GM19193 (cell line): ENCODE data around the gene TEAD1.

Experiments
- POLR2A ChIP-seq: IDR thresholded peaks from 4 replicates; pipeline ENCODE4 v1.6.1; 2011; ENCODE audit not compliant: insufficient read depth, insufficient read length; ENCODE audit errors: extremely low read depth

The TEAD1 gene

GRCh38 chr11:12856338-12856737 lies 182.1 kb downstream of the TEAD1 start:
- no peak for TF ChIP-seq POLR2A

- no peak for TF ChIP-seq POLR2A
These were observed 183.4 kb downstream of the TEAD1 start for GRCh38 chr11:12857572-12857971.

DNA sequence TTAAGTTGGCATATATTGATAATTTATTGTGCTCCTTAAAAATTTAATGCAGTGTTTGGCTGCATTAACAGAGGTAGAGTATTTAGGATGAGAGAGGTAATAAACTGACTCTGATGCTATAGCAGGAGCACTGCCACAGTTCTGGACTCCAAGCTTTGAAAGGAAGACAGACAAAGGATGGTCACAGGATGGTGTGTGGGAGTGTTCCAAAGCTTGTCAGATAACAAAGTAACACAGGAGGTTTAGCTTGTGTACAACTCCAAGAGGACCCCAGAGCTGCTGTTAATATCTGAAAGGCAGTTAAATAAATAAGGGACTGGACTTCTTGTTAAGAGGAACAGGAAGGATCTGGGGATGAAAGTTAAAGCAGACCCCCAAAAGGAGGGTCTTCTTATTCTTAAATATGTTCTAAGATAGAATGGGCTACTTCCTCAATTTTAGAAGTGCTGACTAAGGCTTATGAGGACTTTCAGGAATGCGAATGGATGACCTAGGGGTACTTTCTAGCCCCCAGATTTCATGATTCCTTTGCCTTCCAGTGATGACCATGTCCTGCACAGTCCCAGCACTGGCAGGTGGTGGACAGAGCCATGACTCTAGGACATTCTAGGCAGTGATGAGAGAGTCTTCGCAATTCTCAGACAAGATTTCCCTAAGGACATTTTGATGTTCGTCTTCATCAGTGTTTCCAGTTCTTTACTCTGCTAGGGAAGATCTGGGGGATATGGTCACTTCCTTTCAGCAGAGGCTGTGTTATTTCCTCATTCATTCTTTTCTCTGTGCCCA lies 185.8 kb downstream of the TEAD1 start:
- TF ChIP-seq POLR2A: no peak

GRCh38 chr11:12860827-12861226 lies 186.6 kb downstream of the TEAD1 start:
- no peak for TF ChIP-seq POLR2A

- no peak for TF ChIP-seq POLR2A
These were observed 188.7 kb downstream of the TEAD1 start for GRCh38 chr11:12862696-12863469.

DNA sequence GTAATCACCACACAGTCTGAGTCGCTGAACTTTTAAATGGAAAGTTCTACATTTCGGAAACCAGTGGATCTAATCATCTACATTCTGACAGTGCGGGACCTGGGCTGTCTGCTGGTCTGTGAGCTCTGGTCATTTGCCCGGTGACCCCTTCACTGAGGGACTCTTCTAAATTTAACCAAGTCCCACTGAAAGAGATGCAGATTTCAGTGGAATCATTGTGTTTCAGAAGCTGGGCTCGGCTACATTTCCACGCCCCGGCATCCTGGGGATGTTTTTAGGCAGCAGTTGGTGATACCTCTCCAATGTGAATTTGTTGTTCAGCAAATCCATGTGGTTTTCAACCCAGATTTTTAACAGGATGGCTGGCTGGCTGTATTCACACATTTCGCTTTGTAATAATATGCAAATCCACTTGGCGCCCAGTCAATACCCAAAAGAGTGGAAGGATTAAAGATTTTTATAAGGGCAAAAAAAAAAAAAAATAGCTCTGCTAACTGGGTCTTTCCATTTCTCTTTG lies 189.4 kb downstream of the TEAD1 start:
- TF ChIP-seq POLR2A: no peak

DNA sequence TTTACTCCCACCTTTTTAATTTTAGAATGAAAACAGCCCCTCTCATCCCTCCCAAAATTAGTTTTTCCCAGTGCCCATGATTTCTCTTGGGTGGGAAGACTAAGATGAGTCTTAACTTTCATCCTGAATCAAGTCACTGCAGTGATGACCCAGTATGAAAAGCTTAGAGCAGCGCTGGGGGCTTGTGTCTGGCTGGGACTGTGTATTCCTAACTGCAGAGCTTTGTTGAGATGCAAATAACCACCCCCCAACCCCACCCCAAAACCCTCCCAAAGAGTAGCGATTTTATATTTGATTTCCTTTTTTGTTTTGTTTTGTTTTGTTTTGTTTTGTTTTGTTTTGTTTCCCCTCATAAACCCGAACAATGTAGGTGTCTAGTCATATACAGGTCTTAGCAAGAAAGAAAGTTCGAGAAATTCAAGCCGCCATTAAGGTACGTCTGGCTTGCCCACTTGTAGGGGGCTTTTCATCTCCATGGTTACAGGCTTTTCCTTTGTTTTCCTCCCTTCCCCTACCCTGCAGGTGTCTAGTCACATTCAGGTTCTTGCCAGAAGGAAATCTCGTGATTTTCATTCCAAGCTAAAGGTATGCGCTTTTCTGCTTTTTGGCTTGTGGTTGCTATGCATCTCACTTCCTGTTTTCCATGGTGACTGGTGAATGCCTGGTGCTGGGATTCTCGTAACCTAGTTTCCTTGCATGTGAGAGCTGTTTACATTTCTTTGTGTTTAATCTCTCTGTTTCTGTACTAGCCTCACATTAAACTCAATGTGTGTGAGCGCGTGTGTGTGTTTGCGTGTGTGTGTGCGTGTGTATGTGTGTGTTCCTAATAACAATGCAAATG lies 190.3 kb downstream of the TEAD1 start:
- TF ChIP-seq POLR2A: no peak

GRCh38 chr11:12865863-12866595 lies 191.8 kb downstream of the TEAD1 start:
- TF ChIP-seq POLR2A: no peak

DNA sequence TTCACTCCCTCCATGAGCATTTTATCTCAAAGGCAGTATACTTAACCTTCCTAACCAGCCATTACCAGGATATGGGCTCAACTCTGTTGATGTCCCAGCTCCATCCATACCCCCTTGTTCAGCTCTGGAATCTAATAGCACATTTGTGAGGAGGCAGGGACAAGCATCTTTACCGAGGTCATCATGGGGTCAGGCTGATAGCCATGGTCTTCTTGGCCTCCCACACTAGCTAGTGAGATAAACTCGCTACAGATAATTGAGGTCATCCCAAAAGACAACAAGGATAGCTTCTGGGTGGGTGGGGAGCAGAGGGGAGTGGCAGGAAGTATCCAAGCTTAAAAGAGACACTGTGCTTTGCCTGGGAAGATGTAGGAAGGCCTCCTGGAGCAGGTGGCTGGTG lies 193.3 kb downstream of the TEAD1 start:
- no peak for TF ChIP-seq POLR2A

- TF ChIP-seq POLR2A: no peak
These were observed 194.3 kb downstream of the TEAD1 start for GRCh38 chr11:12868315-12869073.

GRCh38 chr11:12871241-12871640 lies 197.0 kb downstream of the TEAD1 start:
- TF ChIP-seq POLR2A: no peak

- TF ChIP-seq POLR2A: no peak
These were observed 197.6 kb downstream of the TEAD1 start for GRCh38 chr11:12871788-12872321.

- no peak for TF ChIP-seq POLR2A
These were observed 202.1 kb downstream of the TEAD1 start for GRCh38 chr11:12876340-12876739.
